ENCODE data around the gene FSIP1.

Gene FSIP1

DNA sequence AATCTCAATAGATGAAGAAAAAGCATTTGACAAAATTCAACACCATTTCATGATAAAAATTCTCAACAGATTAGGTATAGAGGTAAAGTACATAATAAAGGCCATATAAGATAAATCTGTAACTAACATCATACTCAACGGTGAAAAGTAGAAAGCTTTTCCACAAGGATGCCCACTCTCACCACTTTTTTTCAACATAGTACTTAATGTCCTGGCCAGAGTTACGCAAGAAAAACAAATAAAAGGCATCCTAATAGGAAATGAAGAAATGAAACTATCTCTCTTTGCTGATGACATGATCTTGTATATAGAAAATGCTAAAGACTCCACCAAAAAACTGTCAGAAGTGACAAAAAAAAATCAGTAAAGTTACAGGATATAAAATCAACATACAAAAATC is 168.8 kb downstream of the FSIP1 start:
- no peaks in the 10 kb centered on the region for H3K27me3 Mint-ChIP-seq
- H3K36me3 Mint-ChIP-seq (ENCODE audit: low read depth): no peaks in the 10 kb centered on the region
- no peak overlapping the region for H3K27ac Mint-ChIP-seq
- peaks cover 6% of the 10 kb centered on the region for H3K4me1 Mint-ChIP-seq (ENCODE audit: low read depth)
- DNase-seq: no peak
- H3K9me3 Mint-ChIP-seq: peaks cover 33% of the 10 kb centered on the region
- no peak overlapping the region for H3K4me3 Mint-ChIP-seq

DNA sequence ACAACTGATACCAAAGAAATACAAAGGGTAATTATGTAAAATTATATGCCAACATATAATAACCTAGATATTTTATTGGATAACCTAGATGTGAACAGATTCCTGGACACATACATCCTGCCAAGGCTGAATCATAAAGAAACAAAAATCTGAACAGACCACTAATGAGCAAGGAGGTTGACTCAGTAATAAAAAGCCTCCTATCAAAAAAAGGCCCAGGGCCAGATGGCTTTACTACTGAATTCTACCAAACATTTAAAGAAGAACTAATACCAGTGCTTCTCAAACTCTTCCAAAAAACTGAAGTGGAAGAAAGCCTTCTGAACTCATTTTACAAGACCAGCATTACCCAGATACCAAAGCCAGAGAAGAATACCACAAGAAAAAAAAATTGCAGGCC is 169.4 kb downstream of the FSIP1 start:
- peaks cover 6% of the 10 kb centered on the region for H3K4me1 Mint-ChIP-seq (ENCODE audit: low read depth)
- H3K36me3 Mint-ChIP-seq (ENCODE audit: low read depth): no peaks in the 10 kb centered on the region
- no peaks in the 10 kb centered on the region for H3K27me3 Mint-ChIP-seq
- DNase-seq: no peak
- peaks cover 35% of the 10 kb centered on the region for H3K9me3 Mint-ChIP-seq
- H3K27ac Mint-ChIP-seq: no peak overlapping the region
- H3K4me3 Mint-ChIP-seq: no peak overlapping the region

DNA sequence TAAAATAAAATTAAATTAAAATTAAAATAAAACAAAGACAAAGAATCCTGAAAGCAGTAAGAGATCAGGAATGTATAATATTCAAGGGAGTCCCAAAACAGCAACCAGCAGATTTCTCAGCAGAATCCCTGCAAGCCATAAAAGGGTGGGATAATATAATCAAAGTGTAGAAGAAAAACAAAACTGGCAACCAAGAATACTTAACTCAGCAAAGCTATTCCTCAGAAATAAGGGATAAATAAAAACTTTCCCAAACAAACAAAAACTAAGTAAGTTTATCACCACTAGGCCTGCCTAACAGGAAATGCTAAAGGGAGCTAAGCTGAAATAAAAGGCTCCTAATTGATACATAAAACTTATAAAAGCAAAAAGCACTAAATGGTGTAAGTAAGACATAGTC is 172.0 kb downstream of the FSIP1 start:
- H3K4me1 Mint-ChIP-seq (ENCODE audit: low read depth): peaks cover 1% of the 10 kb centered on the region
- no peak overlapping the region for H3K4me3 Mint-ChIP-seq
- DNase-seq: no peak
- H3K9me3 Mint-ChIP-seq: peaks cover 36% of the 10 kb centered on the region
- H3K27me3 Mint-ChIP-seq: peaks cover 4% of the 10 kb centered on the region
- H3K36me3 Mint-ChIP-seq (ENCODE audit: low read depth): no peaks in the 10 kb centered on the region
- H3K27ac Mint-ChIP-seq: no peak overlapping the region

DNA sequence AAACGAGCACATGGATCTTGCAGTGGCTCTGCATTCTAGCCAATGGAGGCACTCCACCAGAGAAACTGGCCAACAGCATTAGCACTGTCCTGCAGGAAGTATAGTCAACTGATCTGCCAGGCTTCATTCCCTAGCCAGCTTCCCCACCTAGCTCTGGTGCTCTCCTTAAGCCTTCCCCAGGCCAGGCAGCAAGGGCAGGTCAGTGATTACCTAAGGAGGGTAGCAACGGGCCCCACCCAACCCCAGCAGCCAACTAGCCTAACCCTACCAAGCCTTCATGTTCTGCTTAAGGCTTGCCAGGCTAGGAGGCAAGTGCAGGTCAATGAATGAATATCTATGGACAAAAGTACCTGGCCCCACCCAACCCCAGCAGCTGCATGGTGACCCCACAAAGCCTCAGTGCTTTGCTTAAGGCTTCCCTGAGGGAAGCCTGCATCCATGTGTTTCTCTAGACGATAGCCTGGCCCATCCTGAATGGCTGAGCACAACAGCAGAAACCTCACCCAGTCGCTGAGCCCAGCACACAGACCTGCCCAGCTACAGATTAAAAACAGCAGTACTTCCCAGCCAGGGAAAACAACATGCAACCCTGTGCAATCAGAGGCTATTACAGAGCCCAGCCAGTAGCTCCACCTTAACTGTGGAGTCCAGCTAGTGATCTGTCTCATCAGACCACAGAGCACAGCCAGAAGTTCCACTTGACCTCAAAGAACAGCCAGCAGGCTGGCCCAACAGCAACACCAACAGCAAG is 173.3 kb downstream of the FSIP1 start:
- Mint-ChIP-seq H3K27ac (no peak overlapping the region), H3K9me3 (peaks cover 36% of the 10 kb centered on the region)

DNA sequence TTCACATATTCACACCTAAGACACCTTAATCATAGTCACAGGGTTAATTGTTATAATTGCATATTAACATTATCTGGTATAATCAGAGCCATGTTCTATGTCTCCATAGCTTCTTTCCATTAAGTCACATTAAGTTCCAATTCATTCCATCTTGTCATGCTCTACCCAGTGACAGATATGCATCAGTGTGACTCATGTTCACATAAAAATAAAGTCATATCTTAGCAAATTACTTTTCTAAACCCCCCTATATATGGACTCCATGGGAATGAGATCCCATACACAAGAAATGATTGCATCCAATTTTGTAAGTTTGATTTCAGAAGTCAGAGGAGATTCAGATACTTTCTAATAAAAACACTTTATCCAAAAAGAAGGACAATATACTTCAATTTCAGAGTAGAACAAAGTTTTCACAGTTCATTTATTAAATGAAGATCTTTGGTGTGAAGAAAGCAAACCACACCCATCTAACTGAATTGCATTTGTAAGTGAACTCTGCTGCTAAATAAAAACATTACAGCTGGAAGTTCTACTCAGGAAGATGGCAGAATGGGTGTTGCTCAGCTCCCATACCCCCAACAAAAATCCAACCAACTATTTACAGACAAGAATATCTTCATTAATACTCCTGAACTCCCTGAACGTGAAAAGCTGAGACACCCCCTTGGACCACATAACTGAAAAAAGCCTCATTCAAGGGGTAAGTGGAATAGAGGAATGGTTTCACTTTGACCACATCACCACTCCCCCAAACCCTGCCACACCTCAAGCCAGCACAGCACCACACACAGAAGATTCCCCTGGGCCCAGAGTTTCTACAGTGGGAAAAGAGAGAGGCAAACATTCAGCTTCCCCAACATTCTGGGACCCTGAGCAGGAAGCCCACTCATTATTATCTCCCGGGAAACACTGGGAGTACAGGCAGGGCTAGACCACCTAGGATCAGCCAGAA is 174.2 kb downstream of the FSIP1 start:
- peaks cover 29% of the 10 kb centered on the region for H3K9me3 Mint-ChIP-seq
- H3K36me3 Mint-ChIP-seq (ENCODE audit: low read depth): no peaks in the 10 kb centered on the region
- DNase-seq: no peak
- no peak overlapping the region for H3K27ac Mint-ChIP-seq
- H3K4me1 Mint-ChIP-seq (ENCODE audit: low read depth): no peaks in the 10 kb centered on the region
- peaks cover 4% of the 10 kb centered on the region for H3K27me3 Mint-ChIP-seq
- no peak overlapping the region for H3K4me3 Mint-ChIP-seq

More for the DNA sequence above, 173.3 kb downstream of the FSIP1 start:
- DNase-seq: no peak
- H3K4me3 Mint-ChIP-seq: no peak overlapping the region
- H3K36me3 Mint-ChIP-seq (ENCODE audit: low read depth): no peaks in the 10 kb centered on the region
- H3K4me1 Mint-ChIP-seq (ENCODE audit: low read depth): no peaks in the 10 kb centered on the region
- peaks cover 4% of the 10 kb centered on the region for H3K27me3 Mint-ChIP-seq

DNA sequence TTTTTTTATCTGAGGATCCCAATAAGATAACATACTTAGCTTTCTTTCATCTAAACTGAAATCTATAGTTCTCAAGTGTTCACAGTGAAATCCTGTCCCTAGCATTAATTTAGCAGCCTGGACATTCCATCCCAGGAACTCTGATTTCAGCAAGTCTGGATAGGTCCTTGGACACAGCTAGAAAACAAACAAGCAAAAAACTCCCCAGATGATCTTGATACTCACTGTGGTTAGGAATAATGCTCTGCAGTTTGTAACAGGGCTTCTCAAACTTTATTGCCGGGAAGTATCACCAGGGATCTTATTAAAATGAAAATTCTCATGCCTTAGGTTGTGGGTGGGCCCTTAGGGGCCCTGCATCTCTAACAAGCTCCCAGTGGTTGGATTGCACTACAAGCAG is 177.5 kb downstream of the FSIP1 start:
- Mint-ChIP-seq H3K9me3 (peaks cover 11% of the 10 kb centered on the region), H3K4me1 (ENCODE audit: low read depth) (no peaks in the 10 kb centered on the region), H3K36me3 (ENCODE audit: low read depth) (no peaks in the 10 kb centered on the region), H3K27ac (no peak overlapping the region), H3K4me3 (no peak overlapping the region), H3K27me3 (peaks cover 4% of the 10 kb centered on the region)
- no peak for DNase-seq

DNA sequence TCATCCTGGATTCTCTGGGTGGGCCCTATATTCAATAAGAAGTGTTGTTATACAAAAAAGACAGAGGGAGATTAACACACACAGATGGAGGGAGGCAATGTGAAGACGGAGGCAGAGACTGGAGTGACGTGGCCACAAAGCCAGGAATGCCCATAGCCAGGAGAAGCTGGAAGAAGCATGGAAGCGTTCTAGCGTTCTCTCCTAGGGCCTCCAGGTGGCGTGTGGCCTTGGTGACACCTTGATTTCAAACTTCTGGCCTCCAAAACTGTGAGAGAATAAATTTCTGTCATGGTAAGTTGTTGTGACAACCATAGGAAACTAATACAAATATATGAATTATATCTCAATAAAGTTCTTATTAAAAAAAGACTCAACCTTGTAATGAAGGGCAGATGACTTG is 180.5 kb downstream of the FSIP1 start:
- no peak overlapping the region for H3K27ac Mint-ChIP-seq
- no peak overlapping the region for H3K4me3 Mint-ChIP-seq

DNA sequence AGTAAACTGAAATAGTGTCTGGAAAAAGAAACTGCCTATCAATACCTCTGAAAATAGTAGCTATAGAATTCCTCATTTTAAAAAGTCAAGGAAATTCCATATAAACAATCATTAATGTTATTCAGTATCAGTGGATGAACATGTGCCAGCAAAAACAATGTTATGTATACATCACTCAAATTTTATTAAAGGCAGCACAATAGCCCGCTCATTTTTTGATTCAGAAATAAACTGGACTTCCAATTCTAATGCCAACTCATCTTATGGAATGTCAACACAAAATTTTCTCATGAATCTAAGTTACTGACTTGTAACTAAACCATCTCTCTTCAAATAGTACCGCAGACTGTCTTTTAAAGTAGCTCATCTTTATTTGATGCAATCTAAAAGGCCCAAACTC is 182.8 kb downstream of the FSIP1 start:
- Mint-ChIP-seq H3K4me1 (ENCODE audit: low read depth) (no peaks in the 10 kb centered on the region), H3K27me3 (no peaks in the 10 kb centered on the region), H3K4me3 (no peak overlapping the region), H3K9me3 (no peaks in the 10 kb centered on the region), H3K27ac (no peak overlapping the region), H3K36me3 (ENCODE audit: low read depth) (no peaks in the 10 kb centered on the region)
- DNase-seq: no peak

More for the DNA sequence above, 180.5 kb downstream of the FSIP1 start:
- Mint-ChIP-seq H3K9me3 (no peaks in the 10 kb centered on the region), H3K36me3 (ENCODE audit: low read depth) (no peaks in the 10 kb centered on the region), H3K4me1 (ENCODE audit: low read depth) (no peaks in the 10 kb centered on the region), H3K27me3 (peaks cover 2% of the 10 kb centered on the region)
- no peak for DNase-seq

DNA sequence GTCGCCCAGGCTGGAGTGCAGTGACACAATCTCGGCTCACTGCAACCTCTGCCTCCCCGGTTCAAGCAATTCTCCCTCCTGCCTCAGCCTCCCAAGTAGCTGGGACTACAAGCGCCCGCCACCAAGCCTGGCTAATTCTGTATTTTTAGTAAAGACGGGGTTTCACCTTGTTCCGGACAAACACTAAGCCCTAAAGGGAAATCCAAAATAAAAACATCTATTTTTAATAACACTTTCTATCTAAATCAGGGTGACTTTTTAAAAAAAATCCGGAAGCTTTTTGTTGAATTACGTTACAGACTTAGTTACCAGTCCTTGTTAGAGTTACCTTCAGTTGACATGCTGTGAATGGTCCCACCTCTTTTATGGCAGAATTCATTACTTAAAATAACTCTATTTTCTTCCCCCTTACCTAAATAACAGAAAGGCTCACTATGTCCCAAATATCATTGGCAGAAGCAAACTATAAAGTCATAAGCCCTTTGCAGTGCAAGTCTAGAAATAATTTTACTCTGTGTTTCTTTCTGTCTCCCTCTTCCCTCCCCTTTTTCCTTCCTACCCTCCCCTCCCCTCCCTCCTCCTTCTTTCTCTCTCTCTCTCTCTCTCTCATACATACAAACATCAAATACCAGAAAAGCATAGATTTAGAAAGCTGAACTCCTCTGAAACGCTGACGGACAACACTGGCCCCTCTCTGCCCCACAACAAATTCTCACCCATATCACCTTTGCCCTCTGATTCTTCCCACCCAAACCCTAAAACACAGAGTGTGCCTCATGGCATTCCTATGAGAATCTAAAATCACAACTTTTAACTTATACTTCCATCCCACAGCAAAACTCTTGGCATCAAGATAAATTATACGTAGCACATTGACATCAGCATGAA is 183.4 kb downstream of the FSIP1 start:
- Mint-ChIP-seq H3K36me3 (ENCODE audit: low read depth) (no peaks in the 10 kb centered on the region), H3K4me1 (ENCODE audit: low read depth) (peaks cover 1% of the 10 kb centered on the region), H3K27me3 (no peaks in the 10 kb centered on the region), H3K27ac (no peak overlapping the region), H3K4me3 (no peak overlapping the region), H3K9me3 (no peaks in the 10 kb centered on the region)
- DNase-seq: no peak

DNA sequence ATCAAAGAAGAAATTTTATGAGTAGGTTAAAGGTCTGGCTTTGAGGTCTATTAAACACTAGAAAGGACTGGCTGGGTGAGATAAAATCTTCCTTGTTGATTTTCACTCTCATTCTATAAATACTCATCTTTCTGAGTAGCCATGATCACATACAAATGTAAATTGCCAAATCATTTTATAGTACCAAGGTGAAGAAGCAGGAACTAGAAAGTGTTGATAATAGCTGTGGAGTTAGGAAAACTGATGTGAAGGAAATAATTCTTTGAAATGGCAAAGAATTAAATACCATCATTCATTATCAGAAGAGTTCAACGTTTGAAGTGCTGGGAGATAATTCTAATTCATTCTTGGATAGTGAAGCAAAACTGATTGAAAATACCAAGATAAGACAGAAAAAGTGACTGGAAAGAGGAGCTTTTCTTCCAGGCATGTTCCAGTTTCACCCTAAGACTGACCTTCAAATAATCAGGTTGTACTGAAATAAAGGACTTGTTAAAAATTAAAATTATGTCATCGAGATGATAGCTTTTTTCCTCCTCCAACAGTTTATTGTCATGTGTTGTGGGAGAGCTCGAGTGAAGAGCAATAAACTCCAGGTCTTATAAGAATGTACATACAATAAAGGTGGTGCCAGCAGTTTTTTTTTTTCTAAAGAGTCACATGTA is 184.3 kb downstream of the FSIP1 start:
- Mint-ChIP-seq H3K36me3 (ENCODE audit: low read depth) (no peaks in the 10 kb centered on the region), H3K27me3 (no peaks in the 10 kb centered on the region), H3K27ac (no peak overlapping the region), H3K4me1 (ENCODE audit: low read depth) (peaks cover 7% of the 10 kb centered on the region), H3K4me3 (no peak overlapping the region), H3K9me3 (no peaks in the 10 kb centered on the region)
- no peak for DNase-seq

DNA sequence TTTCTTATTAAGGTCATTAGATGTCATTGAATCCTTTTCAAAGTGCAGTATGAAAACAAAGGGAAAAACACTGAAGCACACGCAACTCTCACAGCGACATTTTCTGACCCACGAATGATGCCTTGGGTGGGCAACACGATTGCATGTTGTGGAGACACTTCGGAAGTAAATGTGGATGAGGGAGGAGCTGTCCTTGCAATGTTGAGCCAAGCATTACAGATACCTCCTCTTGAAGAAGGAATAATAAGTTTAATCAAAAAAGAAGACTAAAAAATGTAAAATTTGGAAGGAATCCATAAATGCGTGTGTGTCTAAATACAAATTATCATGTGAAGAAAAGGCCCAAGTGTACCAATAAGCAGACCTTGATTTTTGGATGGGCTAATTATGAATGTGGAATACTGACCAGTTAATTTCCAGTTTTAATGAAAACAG is 184.9 kb downstream of the FSIP1 start:
- H3K4me1 Mint-ChIP-seq (ENCODE audit: low read depth): peaks cover 7% of the 10 kb centered on the region
- no peaks in the 10 kb centered on the region for H3K9me3 Mint-ChIP-seq
- no peaks in the 10 kb centered on the region for H3K36me3 Mint-ChIP-seq (ENCODE audit: low read depth)
- no peak for DNase-seq
- no peak overlapping the region for H3K4me3 Mint-ChIP-seq
- no peak overlapping the region for H3K27ac Mint-ChIP-seq
- no peaks in the 10 kb centered on the region for H3K27me3 Mint-ChIP-seq

DNA sequence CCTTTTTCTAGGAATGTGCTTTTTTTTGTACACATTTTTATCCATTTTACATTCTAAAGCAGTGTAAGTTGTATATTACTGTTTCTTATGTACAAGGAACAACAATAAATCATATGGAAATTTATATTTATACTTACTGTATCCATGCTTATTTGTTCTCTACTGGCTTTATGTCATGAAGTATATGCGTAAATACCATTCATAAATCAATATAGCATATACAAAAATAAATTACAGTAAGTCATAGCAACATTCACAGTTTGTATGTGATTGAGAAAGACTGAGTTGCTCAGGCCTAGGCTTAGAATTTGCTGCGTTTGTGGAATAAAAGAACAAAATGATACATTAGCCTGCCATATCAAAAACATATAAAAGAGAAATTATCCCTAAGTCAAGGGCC is 185.3 kb downstream of the FSIP1 start:
- no peaks in the 10 kb centered on the region for H3K27me3 Mint-ChIP-seq
- no peaks in the 10 kb centered on the region for H3K36me3 Mint-ChIP-seq (ENCODE audit: low read depth)
- DNase-seq: no peak
- H3K9me3 Mint-ChIP-seq: no peaks in the 10 kb centered on the region
- H3K27ac Mint-ChIP-seq: no peak overlapping the region
- H3K4me3 Mint-ChIP-seq: no peak overlapping the region
- peaks cover 7% of the 10 kb centered on the region for H3K4me1 Mint-ChIP-seq (ENCODE audit: low read depth)

DNA sequence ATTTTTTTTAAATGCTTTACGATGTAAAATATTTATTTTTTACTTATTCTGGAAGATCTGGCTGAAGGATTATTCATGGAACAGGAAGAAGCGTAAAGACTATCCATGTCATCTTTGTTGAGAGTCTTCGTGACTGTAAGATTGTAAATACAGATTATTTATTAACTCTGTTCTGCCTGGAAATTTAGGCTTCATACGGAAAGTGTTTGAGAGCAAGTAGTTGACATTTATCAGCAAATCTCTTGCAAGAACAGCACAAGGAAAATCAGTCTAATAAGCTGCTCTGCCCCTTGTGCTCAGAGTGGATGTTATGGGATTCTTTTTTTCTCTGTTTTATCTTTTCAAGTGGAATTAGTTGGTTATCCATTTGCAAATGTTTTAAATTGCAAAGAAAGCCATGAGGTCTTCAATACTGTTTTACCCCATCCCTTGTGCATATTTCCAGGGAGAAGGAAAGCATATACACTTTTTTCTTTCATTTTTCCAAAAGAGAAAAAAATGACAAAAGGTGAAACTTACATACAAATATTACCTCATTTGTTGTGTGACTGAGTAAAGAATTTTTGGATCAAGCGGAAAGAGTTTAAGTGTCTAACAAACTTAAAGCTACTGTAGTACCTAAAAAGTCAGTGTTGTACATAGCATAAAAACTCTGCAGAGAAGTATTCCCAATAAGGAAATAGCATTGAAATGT is 186.1 kb downstream of the FSIP1 start:
- Mint-ChIP-seq H3K27ac (no peak overlapping the region), H3K4me1 (ENCODE audit: low read depth) (peaks cover 7% of the 10 kb centered on the region), H3K9me3 (no peaks in the 10 kb centered on the region), H3K4me3 (no peak overlapping the region), H3K27me3 (no peaks in the 10 kb centered on the region), H3K36me3 (ENCODE audit: low read depth) (no peaks in the 10 kb centered on the region)
- no peak for DNase-seq
